ENCODE measurements around the gene CEND1.
"Not testable (repeated sequence)": the region's sequence is repeated elsewhere in the genome, so short reads cannot be mapped to it uniquely, and the experiment has no call there.

CEND1 gene

DNA sequence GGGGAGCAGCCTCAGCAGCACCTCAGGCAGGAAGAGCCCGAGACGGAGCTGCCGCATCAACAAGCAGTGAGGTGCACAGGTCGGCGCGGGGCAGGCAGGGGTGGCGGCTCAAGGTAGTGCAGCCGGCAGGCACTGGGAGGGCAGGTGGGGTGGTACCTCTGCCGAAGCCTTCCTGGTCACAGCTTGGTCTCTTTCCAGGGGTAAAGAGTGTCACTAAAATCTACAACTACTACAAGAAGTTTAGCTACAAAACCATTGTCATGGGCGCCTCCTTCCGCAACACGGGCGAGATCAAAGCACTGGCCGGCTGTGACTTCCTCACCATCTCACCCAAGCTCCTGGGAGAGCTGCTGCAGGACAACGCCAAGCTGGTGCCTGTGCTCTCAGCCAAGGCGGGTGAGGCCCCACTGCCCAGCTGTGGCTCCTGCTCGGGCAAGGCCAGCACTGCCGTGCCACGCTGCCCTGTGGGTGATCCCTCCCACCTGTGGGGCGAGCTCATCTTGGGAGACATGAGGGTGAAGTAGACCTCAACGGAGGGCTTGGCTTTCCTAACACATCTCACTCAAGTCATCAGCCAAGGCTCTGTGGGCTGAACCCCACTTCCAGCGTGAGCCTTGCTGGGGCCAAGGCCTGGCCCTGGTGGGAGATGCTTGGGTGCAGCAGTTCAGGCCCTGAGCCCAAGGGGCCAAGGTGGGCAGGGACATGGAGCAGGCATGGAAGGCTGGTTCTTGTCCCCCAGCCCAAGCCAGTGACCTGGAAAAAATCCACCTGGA lies 26.2 kb downstream of the CEND1 start:
- no peak for DNase-seq (ENCODE audit: low spot score)

DNA sequence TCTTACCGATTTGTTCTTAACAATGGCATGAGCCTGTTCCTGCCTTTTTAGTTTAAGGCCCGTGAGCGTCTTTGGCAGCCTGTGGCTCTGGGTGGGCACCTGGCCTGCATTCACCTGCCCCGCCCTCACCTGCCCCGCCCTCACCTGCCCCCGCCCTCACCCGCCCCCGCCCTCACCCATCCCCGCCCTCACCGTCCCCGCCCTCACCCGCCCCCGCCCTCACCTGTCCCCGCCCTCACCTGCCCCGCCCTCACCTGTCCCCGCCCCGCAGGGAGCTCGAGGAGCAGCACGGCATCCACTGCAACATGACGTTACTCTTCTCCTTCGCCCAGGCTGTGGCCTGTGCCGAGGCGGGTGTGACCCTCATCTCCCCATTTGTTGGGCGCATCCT lies 26.8 kb downstream of the CEND1 start:
- no peak for DNase-seq (ENCODE audit: low spot score)

DNA sequence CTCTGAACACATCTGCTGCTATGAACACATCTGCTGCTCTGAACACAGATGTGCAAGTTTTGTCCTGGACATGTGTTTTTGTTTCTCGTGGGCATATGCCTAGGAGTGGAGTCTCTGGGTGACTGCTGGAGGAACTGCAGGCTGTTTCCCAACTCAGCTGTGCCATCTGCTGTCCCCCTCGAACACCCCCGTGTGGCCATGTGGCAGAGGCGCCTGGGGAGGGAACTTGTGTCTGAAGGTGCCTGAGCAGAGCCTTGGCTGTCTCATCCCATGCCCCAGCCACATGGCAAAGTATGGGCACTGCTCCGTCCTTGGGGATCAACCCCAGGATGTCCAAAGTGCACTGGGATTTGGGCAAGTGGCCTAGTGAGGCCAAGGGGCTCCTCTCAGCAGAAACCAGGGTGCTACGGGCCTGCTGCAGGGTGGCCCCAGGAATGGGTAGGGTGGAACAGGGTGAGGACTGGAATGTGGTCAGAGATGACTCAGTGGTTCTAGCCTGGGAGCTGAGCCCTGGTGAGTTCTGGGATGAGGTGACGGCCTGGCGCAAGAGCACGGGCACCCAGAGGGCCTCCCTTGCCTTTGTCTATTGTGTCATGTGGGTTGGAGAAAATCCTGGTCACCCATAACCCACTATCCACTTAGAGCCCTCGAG lies 27.3 kb downstream of the CEND1 start:
- DNase-seq (ENCODE audit: low spot score): no peak

DNA sequence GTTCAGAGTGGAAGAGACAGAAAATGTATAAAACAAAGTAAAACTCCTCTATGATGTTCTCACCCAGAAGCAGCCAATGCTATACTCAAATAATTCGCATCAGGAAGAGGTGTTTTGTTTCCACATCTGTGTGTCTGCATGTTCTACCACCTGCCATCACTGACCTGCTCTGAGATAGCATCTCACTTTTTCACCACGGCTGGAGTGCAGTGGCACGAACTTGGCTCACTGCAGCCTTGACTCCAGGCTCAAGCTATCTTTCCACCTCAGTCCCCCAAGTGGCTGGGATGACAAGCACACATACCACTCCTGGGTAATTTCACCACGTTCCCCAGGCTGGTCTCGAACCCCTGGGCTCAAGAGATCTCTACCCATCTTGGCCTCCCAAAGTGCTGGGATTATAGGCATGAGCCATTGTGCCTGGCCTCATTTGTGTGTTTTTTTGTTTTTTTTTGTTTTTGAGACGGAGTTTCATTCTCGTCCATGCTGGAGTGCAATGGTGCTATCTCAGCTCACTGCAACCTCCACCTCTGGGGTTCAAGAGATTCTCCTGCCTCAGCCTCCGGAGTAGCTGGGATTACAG lies 28.3 kb downstream of the CEND1 start:
- no peak for DNase-seq (ENCODE audit: low spot score)

DNA sequence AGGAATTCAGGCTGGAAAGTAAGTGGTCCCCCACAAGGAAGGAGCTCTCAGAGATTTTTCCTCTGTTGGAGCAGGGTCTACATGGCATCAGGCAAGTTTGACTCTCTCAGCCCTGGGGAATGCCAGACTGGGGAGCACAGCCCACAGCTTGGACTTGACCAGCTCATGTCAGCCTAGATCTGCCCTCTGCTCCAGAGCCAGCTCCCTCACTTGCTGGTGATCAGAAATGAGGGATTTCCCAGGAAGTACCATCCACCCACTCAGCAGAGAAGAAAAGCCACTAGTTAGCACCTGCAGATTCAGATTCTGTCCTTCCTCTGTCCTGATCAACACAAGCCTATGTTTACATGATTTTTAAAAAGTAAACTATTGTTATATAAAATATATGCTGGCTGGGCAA lies 29.7 kb downstream of the CEND1 start:
- no peak for DNase-seq (ENCODE audit: low spot score)

DNA sequence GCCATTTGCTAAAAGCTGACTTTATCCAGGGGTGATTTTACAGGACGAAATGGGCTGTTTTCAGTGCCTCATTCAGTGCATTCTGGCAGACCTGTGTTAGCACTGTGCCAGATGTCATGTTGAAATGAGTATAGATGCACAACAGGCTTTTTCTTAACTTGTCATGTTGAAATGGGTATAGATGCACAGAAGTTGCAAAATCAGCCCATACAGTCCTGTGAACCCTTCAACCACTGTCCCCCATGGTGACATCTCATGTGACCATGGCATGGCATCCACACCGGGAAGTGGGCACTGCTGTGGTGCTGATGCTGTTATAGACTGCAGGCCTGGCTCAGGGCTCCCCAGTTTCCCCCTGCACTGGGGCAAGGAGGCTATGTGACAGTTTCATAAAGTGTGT lies 40.2 kb downstream of the CEND1 start:
- no peak for DNase-seq (ENCODE audit: low spot score)

DNA sequence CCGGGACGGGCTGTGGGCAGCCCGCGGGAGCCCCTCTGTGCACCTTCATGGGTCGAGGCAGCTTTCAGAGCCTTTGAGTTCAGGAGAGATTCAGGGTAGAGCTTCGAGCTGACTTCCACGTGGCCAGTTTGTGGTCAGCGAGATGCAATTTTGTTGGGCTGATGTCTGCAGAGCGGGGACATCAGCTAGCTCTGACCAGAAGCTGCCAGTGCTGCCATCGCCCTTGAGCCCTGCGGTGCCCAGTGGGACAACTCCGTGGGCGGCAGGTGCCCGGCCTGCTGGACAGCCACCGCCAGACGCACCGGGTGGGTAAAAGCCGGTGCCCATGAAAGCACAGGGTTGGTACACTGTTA lies 41.9 kb downstream of the CEND1 start:
- no peak for DNase-seq (ENCODE audit: low spot score)

DNA sequence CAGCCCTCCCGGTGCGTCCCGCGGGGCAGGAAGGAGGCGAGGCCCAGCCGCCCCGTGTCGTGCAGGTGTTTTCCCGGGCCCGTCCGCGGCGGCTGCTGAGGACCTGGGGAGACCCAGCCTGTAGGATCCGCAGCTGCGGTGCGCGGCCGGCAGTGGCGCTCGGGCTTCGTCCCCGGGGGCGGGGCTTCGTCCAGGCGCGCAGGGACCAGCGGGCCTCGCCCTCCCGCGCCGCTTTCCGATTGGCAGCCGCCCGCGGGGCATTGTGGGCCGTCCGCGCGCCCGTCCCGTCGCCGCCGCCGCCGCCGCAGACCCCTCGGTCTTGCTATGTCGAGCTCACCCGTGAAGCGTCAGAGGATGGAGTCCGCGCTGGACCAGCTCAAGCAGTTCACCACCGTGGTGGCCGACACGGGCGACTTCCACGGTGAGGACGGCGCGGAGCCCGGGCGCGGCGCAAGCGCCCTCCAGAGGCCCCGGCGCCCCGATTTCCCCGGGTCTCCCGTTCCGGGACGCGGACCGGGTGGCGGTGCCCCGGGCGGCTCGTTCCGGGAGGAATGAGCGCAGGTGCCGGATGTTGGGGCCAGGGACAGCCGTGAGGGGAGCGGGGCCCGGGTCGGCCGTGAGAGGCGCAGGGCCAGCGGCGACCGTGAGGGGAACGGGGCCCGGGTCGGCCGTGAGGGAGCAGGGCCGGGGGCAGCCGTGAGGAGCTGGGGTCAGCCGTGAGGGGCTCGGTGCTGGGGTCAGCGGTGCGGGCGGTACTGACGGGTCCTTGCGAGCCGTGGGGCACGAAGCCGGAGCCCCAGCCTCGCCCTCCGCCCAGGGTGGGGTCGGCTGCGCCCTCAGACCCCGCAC lies 42.5 kb downstream of the CEND1 start, which contains the start of gene TALDO1:
TSS of gene TALDO1 (plus strand) at position 307 of the 849 bp plus-strand sequence. CDS start at position 325, 18 bp downstream.
- DNase-seq (ENCODE audit: low spot score): peak; percentile 92

DNA sequence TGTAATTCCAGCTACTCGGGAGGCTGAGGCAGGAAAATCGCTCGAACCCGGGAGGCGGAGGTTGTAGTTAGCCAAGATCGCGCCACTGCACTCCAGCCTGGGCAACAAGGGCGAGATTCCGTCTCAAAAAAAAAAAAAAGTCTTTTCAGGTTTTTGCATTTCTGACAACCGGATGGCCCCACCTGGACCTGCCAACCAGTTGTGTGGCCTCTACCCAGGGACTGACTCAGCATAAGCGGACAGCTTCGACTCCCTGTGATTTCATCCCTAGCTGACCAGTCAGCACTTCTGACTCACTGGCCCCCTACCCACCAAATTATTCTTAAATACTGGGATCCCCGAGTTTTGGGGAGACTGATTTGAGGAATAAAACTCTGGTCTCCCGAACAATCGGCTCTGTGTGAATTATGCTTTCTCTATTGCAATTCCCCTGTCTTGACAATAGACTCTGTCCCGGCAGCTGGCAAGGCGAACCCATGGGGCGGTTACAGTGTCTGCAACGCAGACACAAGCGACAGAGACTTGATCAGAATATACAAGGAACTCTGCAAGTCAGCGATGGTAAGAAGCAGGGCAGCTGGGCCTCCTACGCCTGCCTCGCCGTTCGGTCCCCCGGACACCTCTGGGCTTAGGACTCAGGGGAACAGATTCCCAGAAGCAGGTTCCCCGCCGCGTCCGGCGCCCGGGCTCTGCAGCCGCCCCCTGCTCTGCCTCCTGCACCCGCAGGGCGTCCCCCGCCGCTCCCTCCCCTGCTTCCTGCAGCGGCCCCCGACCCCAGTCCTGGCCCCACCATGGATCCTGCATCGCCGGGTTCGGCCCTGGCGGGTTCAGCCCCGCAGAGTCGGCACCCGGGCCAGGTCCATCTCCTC lies 43.4 kb downstream of the CEND1 start:
- no peak for DNase-seq (ENCODE audit: low spot score)

DNA sequence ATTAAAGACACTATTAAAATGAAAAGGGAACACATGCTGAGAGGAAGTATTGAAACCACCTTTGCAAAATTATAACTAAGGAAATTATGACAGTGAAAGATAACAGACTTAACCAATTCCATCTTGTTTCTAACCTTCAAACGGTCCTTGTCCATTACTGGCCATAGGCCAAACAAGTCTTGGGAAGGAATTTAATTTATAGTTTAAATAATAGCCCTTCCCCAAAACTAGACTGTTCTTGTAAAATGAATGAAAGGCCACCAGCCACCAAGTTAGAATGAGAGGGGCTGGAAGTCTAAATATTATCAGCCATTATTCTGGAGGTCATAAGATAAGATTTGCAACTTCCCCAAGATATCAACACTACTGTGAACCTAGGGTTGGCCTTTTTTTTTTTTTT lies 44.5 kb downstream of the CEND1 start:
- DNase-seq (ENCODE audit: low spot score): no peak

DNA sequence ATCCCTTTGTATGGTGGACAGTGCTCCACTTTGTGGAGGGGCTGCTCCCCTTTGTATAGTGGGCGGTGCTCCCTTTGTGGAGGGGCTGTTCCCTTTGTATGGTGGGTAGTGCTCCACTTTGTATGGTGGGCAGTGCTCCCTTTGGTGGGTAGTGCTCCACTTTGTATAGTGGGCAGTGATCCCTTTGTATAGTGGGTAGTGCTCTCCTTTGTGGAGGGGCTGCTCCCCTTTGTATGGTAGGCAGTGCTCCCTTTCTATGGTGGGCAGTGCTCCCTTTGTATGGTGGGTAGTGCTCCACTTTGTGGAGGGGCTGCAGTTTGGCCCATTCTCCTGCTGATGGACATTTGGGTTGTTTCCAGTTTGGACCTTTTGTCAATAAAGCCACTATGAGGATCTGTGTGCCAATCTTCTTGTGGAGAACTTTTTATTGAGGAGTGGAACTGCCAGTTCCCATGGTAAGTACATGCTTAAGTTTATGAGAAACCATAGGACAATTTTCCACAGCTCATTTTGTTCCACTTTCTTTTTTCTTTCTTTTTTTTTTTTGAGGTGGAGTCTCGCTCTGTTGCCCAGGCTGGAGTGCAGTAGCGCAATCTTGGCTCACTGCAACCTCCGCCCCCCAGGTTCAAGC lies 47.2 kb downstream of the CEND1 start:
- no peak for DNase-seq (ENCODE audit: low spot score)

DNA sequence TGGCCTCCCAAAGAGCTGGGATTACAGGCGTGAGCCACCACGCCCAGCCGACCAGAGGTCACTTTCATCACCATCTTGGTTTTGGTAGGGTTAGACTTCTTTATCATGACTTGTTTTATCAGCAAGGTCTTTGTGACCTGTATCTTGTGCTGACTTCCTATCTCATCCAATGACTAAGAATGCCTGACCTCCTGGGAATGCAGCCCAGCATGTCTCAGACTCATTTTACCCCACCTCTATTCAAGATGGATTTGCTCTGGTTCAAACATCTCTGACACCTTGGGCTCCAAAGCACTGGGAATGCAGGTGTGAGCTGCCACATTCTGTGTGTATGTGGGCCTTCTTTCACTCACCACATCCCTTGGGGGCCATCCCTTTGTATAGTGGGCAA lies 47.7 kb downstream of the CEND1 start:
- DNase-seq (ENCODE audit: low spot score): no peak

DNA sequence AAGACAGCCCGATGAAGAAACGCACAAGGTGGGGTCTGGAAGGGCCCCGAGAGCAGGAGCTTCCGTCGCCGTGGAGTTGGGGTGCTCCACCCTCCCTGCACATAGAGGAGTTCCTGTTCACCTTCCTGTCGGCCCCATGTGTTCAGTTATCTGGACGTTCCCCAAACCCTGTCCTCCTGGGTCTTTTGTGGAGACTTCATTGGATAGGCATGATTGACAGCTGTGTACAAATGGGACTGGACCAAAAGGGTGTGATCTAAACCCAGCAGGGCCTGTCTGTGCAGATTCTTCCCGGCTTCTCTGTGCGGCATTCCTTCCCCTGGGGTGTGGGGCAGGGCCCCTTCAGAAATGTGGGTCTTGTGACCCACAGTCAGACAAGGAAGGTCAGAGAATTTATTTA lies 52.0 kb downstream of the CEND1 start:
- not testable (repeated sequence) for DNase-seq (ENCODE audit: low spot score)

DNA sequence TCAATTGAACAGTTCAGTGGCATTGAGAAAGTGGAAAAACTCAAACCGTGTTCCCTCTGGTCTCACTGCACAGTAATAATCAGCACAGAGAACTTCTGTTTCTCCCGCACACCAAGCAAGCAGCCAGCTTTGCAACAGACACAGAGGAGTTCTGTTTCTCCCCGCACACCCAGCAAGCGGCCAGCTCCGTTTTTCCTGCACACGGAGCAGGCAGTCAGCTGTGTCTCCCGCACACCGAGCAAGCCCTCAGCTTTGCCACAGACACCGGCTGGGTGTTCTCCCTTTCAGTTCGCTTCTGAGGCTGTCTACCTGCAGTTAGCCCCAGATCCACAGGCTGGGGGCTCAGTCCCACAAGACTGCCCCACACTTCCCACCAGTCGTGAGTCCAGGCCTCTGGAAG lies 52.5 kb downstream of the CEND1 start:
- DNase-seq (ENCODE audit: low spot score): no peak
